HT1080 (cell line): Measurements from ENCODE around the gene CRIM1. TPM values are rescaled to one million over a fixed set of nuclear protein-coding genes. Genes with fewer than 3 reads are reported as not detected.

Experiments used
- DNase-seq: peaks from one replicate; pipeline ENCODE4 v3.0.0-alpha.2; 2015; ENCODE audit warnings: low read depth
- total RNA-seq: library from RNA; depleted of rRNA; stranded (reverse); fragments of >200 nt; shearing (Covaris generic); gene quantifications from 2 replicates; pipeline ENCODE4 v1.2.3, GENCODE V29; 2014

The CRIM1 gene
- total RNA-seq, 1 experiment from 2014 or later, result 135 TPM

DNA sequence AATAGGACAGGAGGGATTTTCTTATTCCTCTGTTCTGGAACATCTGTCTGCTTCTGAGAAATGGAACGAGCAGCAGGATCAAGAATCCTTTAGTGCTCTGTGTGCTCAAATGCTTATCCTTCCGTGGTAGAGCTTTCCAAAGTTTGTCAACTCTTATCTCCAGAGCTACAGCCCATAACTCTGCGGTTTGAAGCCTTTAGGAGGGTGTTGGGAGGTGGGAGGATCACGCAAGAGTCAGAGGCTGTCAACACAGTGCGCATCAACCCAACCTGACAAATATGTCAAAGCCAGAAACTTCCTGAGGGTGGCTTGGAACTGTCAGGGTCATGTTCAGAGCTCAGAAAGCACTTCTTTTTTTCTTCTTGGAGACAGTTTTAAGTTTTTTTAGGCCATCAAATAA, 95.9 kb downstream of the CRIM1 start:
- peak; percentile 60 for DNase-seq

DNA sequence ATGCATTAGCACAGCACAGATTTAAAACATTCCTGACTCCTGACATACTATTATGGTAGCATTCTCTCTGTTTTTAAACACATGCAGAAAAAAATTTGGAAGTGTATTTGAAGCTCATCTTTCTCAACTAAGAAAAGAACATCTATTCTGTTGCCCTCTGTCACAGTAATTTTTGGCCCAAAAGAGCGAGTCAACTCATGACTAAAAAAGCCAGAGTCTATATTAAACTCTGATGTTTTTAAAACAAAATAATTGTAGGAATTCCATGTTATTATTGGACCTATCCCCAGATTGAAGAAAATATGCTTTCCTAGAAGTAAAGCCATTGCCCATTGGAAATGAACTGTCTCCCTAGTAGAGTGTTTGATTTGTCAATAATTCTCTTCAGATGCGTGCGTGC, 96.7 kb downstream of the CRIM1 start:
- no peak for DNase-seq

- no peak for DNase-seq
Measured at GRCh38 chr2:36453652-36454051, 98.1 kb downstream of the CRIM1 start.

- no peak for DNase-seq
Measured at GRCh38 chr2:36455011-36455410, 99.4 kb downstream of the CRIM1 start.

DNA sequence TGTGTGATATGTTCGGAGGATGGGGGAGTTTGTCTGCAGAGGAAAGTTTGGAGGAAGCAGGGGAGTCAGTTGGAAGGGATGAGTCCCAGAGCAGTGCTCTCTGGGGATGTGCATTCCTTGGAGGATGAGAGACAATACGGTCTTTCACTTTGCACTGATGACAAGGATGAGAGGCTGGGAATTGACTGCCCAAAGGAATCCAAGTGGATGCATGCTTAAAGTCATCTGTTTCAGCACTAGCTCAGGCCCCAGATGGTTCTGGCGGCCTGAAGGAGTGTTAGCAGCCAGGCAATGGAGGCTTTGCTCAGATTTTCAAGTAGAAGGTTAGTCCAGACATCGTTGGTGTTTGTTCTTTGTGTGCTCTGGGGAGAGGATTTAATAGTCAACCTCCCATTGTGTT, 100.2 kb downstream of the CRIM1 start:
- peak; percentile 30 for DNase-seq

DNA sequence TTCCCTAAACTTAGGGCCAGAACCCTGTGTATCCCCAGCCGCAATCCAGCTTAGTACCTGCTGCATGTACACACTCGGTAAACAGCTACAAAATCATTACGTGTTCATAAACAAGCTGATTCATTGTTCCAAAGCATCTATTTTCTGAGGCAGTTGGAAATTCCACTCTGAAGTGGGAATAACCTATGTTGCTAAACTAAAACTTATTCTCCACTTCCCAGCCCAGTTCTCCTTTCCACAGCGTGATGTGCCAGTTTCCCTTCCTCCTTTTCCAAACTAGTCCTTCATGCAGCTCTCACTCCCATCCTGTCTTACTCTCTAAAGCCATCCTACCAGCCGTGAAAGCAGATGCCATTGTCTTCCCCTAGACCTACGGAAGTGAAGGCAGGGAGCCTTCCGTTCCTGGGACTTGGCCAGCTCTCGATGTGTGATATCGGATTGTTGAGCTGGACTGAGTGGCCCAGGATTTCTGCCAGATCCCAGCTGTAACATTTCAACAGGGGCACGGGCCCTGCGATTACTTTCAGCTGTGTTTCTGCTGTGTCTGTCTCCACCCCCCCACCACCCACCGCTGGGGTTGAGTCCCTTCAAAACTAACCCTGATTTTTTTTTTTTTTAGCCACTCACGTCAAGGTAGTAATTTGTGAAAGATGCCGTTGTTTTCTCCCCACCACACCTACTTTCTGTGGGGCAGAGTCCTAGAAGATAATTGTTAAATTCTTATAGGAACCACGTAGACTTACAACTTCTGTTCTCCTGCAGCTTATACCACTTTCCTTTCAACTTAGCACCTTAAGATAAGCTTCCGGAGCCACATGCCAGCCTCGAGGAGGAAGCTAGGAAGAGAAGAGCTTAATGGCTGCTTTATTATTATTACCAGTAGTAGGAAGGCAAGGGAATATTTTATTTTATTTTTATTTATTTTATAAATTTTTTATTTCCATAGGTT, 100.9 kb downstream of the CRIM1 start:
- no peak for DNase-seq

GRCh38 chr2:36458106-36458505, 102.5 kb downstream of the CRIM1 start:
- DNase-seq, result no peak

- peak; percentile 72 for DNase-seq
Measured at GRCh38 chr2:36459725-36460137, 104.2 kb downstream of the CRIM1 start.

DNA sequence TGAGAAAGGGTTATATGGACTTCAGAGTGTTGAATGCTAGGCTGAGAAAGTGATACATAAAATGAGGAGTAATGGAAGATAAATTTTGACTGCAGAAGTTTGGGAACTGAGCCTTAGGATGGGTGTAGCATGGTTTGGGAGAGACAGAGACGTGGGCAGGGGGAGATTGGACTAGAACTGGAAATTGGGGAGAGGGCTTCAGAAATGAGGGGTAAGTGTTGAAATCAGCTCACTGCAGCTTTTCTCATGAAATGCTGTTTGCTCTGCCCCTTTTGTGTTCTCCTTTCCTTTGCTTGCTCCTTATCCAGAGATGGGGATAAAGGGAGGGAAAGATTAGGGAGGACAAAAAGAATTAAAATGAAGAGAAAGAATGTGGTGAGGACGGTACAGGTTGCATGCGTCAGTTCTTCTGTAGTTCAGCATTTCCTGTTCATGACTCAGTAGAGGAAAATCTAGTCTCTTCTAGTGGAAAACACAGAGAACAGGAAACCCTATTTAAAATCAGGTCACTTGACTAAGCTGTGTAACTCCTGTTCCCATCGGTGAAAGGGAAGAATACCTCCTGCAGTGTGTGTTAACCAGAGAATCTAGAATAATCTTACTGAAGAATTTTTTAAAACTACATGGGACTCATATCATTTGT, 105.6 kb downstream of the CRIM1 start:
- peak; percentile 95 for DNase-seq

DNA sequence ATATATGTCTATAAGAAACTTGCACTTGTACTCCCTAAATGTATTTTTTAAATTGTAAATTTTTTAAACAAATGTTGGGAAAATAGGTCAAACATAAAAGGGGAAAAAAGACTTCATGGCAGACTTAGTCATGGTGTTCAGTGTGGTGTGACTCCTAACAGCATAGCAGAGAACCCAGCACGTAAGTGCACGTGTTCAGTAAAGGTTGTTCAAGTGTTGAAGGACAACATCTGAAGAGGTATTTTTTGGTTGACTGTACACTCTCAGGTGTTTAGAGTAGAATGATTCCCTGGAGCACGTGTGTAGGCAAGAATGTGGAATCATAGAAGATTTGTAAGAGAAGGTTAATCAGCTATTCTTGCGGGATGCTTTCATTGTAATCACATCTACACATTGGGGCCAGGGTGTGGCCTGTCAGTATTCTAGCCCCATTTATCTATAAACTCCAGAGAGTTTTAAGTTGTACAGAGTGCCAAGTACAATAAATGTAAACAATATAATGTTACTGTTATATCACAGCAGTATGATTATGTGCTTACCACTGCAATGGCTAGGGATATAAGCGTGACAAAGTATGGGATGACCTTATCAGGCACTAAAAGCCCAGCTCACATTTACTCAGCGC, 106.8 kb downstream of the CRIM1 start:
- DNase-seq, result no peak

GRCh38 chr2:36463365-36463764, 107.8 kb downstream of the CRIM1 start:
- DNase-seq, result no peak

GRCh38 chr2:36464006-36464721, 108.6 kb downstream of the CRIM1 start:
- DNase-seq, result no peak

- no peak for DNase-seq
Measured at GRCh38 chr2:36466135-36466534, 110.6 kb downstream of the CRIM1 start.

- no peak for DNase-seq
Measured at GRCh38 chr2:36468463-36469105, 113.0 kb downstream of the CRIM1 start.

GRCh38 chr2:36469106-36469477, 113.5 kb downstream of the CRIM1 start:
- no peak for DNase-seq

- no peak for DNase-seq
Measured at GRCh38 chr2:36469710-36470109, 114.1 kb downstream of the CRIM1 start.

DNA sequence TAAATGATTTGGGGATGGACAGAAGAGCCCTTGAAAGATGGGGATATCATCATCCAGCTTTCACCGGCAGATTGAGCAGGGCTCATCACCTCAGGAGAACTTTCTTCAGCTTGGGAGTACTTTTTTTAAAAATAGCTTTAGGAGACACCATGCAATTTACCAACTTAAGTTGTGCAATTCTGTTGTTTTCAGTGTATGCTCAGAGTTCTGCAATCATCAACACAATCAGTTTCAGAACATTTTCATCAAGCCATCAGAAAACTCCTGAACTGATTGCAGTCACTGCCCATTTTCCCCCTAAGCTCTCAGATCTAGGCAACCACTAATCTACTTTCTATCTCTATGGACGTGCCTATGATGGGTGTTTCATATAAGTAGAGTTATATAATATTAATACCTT, 117.7 kb downstream of the CRIM1 start:
- DNase-seq, result no peak

- DNase-seq, result no peak
Measured at GRCh38 chr2:36476411-36476810, 120.8 kb downstream of the CRIM1 start.

- no peak for DNase-seq
Measured at GRCh38 chr2:36477315-36477714, 121.7 kb downstream of the CRIM1 start.

DNA sequence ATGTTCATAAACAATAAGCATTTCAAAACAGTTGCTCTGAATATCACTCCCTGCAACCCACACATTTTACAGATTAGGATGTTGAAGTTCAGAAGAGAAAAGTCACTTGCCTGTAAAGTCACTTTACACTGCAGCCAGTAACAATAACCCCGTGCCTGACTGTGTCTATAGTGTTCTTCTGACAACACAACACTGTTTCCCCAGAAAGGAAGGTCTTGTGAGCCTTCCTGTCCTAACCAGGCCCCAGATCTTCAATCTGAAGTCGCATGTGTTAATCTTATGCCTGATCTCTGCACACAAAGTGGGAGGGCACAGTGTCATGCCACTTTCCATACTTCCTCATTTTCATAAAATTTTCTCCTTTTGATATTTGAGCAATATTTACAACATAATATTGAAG, 122.2 kb downstream of the CRIM1 start:
- no peak for DNase-seq

- peak; percentile 86 for DNase-seq
Measured at GRCh38 chr2:36478332-36478738, 122.8 kb downstream of the CRIM1 start.
